GM12878 (cell line): ENCODE measurements around the gene MNAT1. TPM values are rescaled to one million over a fixed set of nuclear protein-coding genes. Genes with fewer than 3 reads are reported as not detected.

Source experiments
- ATAC-seq: fragments of 200-7000 bp; cut with Tn5 transposase; 3 replicates; pipeline ENCODE4 v1.9.1; 2020; ENCODE audit warnings: mild to moderate bottlenecking, moderate library complexity
- BruUV-seq: library from RNA; stranded (reverse); fragments of 400-500 nt; replicated peaks from 2 replicates; lab custom pipeline; 2021; lab: Mats Ljungman, UMichigan
- CTCF ChIA-PET: fragments of 300-600 bp; sonication (Branson Sonifier 250); formaldehyde crosslinking; extraction: SDS; loops from one replicate; lab custom pipeline; 2021; ENCODE audit warnings: inconsistent platforms; lab: Yijun Ruan, JAX
- POLR2A ChIA-PET: fragments of 350-600 bp; formaldehyde crosslinking; extraction: SDS; loops from one replicate; lab custom pipeline; 2021; ENCODE audit warnings: inconsistent platforms; lab: Charles Lee
- RAD21 ChIA-PET: fragments of 300-600 bp; sonication (Branson Sonifier 250); formaldehyde crosslinking; loops from one replicate; lab custom pipeline; 2023; ENCODE audit warnings: antibody characterized with exemption; ENCODE audit not compliant: unreplicated experiment; lab: Charles Lee
- SMC1A ChIA-PET: fragments of 300-600 bp; sonication (Branson Sonifier 250); formaldehyde crosslinking; loops from one replicate; lab custom pipeline; 2023; ENCODE audit not compliant: unreplicated experiment, uncharacterized antibody; lab: Charles Lee
- DNase-seq: peaks from one replicate; pipeline ENCODE4 v3.0.0-alpha.2; 2011; ENCODE audit warnings: low read depth, low spot score
- FAIRE-seq: peaks from 3 replicates; lab custom pipeline; 2011; peaks lifted over from hg19 to GRCh38; lab: Jason Lieb, UNC
- H2AFZ ChIP-seq: 2 replicates; pipeline ENCODE4 v1.6.0; 2011; ENCODE audit warnings: low read depth, low read length, control low read depth; ENCODE audit not compliant: control insufficient read depth
- H3K27ac ChIP-seq: 2 replicates; pipeline ENCODE4 v1.5.1; 2011; ENCODE audit warnings: control low read depth; ENCODE audit not compliant: control insufficient read depth, insufficient read depth
- H3K27me3 ChIP-seq, 2 experiments: replicated peaks in 1 of 2; 2 replicates each; pipeline versions ENCODE4 v1.6.0 to v1.6.1; 2011; ENCODE audit warnings: low read length in 1 of 2; ENCODE audit not compliant: control insufficient read depth in 2 of 2, insufficient read depth in 2 of 2
- H3K36me3 ChIP-seq, 2 experiments: 2 replicates each; pipeline ENCODE4 v1.5.1; 2011; ENCODE audit warnings: low read length in 1 of 2; ENCODE audit not compliant: control insufficient read depth in 2 of 2, insufficient read depth in 2 of 2
- H3K4me1 ChIP-seq: 2 replicates; pipeline ENCODE4 v1.6.1; 2011; ENCODE audit warnings: mild to moderate bottlenecking, low read length, moderate library complexity, mixed read lengths; ENCODE audit not compliant: control insufficient read depth, insufficient read depth
- H3K4me2 ChIP-seq: 2 replicates; pipeline ENCODE4 v1.6.0; 2011; ENCODE audit warnings: control low read depth; ENCODE audit not compliant: control insufficient read depth, insufficient read depth
- H3K4me3 ChIP-seq: fragments of 200-600 bp; sonication (generic); 2 replicates; pipeline ENCODE4 v1.5.1; 2016
- H3K79me2 ChIP-seq: 2 replicates; pipeline ENCODE4 v1.6.0; 2011; ENCODE audit warnings: low read length; ENCODE audit not compliant: control insufficient read depth, insufficient read depth
- H3K9ac ChIP-seq: 2 replicates; pipeline ENCODE4 v1.8.0; 2011; ENCODE audit warnings: low read length, control low read depth, mixed read lengths; ENCODE audit not compliant: control insufficient read depth, insufficient read depth
- H3K9me3 ChIP-seq: replicated peaks from 3 replicates; pipeline ENCODE4 v1.5.1; 2011; ENCODE audit warnings: mild to moderate bottlenecking, low read length; ENCODE audit not compliant: control insufficient read depth, insufficient read depth
- H4K20me1 ChIP-seq: 2 replicates; pipeline ENCODE4 v1.6.0; 2011; ENCODE audit not compliant: control insufficient read depth, insufficient read depth
- CREB1 ChIP-seq: IDR thresholded peaks from 2 replicates; pipeline ENCODE4 v1.6.1; 2012; ENCODE audit warnings: low read depth, mild to moderate bottlenecking, inconsistent platforms
- CREM ChIP-seq: IDR thresholded peaks from 2 replicates; pipeline ENCODE4 v1.6.1; 2014; ENCODE audit warnings: antibody characterized with exemption, low read depth
- EED ChIP-seq: sonication (generic); IDR thresholded peaks from 2 replicates; pipeline ENCODE4 v1.6.1; 2016; ENCODE audit warnings: antibody characterized with exemption, low read depth
- FOXM1 ChIP-seq: IDR thresholded peaks from 2 replicates; pipeline ENCODE4 v1.6.1; 2012; ENCODE audit warnings: low read depth, mild to moderate bottlenecking, inconsistent platforms, low read length, moderate library complexity
- IKZF2 ChIP-seq, 2 experiments: fragments of 450-650 bp; IDR thresholded peaks; 2 replicates each; pipeline ENCODE4 v1.6.1; 2017; ENCODE audit warnings: mild to moderate bottlenecking in 2 of 2, moderate library complexity in 2 of 2
- PML ChIP-seq: IDR thresholded peaks from 2 replicates; pipeline ENCODE4 v1.6.1; 2012; ENCODE audit warnings: low read length, inconsistent platforms
- POU2F2 ChIP-seq: IDR thresholded peaks from 3 replicates; pipeline ENCODE4 v1.6.1; 2011; ENCODE audit warnings: low read depth, mild to moderate bottlenecking, low read length, borderline replicate concordance
- SMC3 ChIP-seq: IDR thresholded peaks from 2 replicates; pipeline ENCODE4 v1.6.1; 2011; ENCODE audit warnings: low read length, improper control_type of control experiment, borderline replicate concordance
- TCF7 ChIP-seq: IDR thresholded peaks from 2 replicates; pipeline ENCODE4 v1.6.1; 2014; ENCODE audit warnings: antibody characterized with exemption, borderline replicate concordance
- ZNF207 ChIP-seq: fragments of 450-650 bp; IDR thresholded peaks from 2 replicates; pipeline ENCODE4 v1.6.1; 2014; ENCODE audit warnings: antibody characterized with exemption, mild to moderate bottlenecking, borderline replicate concordance
- ZNF217 ChIP-seq: fragments of 450-650 bp; IDR thresholded peaks from 2 replicates; pipeline ENCODE4 v1.6.1; 2017; ENCODE audit warnings: antibody characterized with exemption, mild to moderate bottlenecking
- WGBS: methylation state at CpG from one replicate; pipeline ENCODE4 v1.1.6; 2016; ENCODE audit warnings: low lambda C conversion rate; ENCODE audit not compliant: insufficient replicate concordance, insufficient coverage; ENCODE audit errors: missing lambda C conversion rate; 5-methylcytosine and 5-hydroxymethylcytosine counted together
- in situ Hi-C: fragments of 300-500 bp; cut with MboI; formaldehyde crosslinking; loops from 9 replicates; pipeline ENCODE4 v1.14.3; 2018; ENCODE audit warnings: mixed read lengths
- intact Hi-C: fragments of 100-400 bp; cut with micrococcal nuclease; formaldehyde crosslinking; loops from one replicate; pipeline ENCODE4 v1.14.2; 2022; ENCODE audit not compliant: unreplicated experiment
- polyA plus RNA-seq, 11 experiments: library from polyadenylated mRNA; depleted of rRNA in 4 of 11; unstranded in 6 of 11; stranded (reverse) in 5 of 11; fragments of >200 nt; fragmentation: Nextera tagmentation in 4 of 11; fragmentation: Illumina TruSeq in 1 of 11; extraction: Ambion mirVana in 4 of 11; extraction: Trizol in 1 of 11; gene quantifications; 1 replicate in 1 of 11; 2 replicates in 10 of 11; pipeline versions ENCODE4 v1.2.1 to v1.2.3, GENCODE V29; 2011 to 2016; ENCODE audit warnings: inconsistent platforms in 2 of 11, missing spikeins in 2 of 11, low read depth in 1 of 11
- total RNA-seq, 4 experiments: library from RNA; depleted of rRNA in 3 of 4; stranded (reverse); fragments of >200 nt in 3 of 4; fragmentation: Illumina TruSeq in 1 of 4; extraction: Trizol in 1 of 4; gene quantifications; 2 replicates each; pipeline versions ENCODE4 v1.2.1 to v1.2.3, GENCODE V29; 2013 to 2021
- TF ChIP-seq, protein P1 (sequence below): fragments of 450-650 bp; IDR thresholded peaks from 2 replicates; pipeline ENCODE4 v1.6.1; 2016; ENCODE audit warnings: mild to moderate bottlenecking
- TF ChIP-seq, protein P2 (sequence below): fragments of 450-650 bp; IDR thresholded peaks from 2 replicates; pipeline ENCODE4 v1.6.1; 2017; ENCODE audit warnings: mild to moderate bottlenecking, moderate library complexity
- TF ChIP-seq, protein P3 (sequence below): IDR thresholded peaks from 2 replicates; pipeline ENCODE4 v1.6.1; 2012; ENCODE audit warnings: low read depth, low read length, improper control_type of control experiment

Gene MNAT1
- total and polyA plus RNA-seq, 10 of the 15 experiments (the other 5 are each of a cell fraction or from before 2014, with no cell fraction given), result 26.5 to 67.4 (median 40.8) TPM

DNA sequence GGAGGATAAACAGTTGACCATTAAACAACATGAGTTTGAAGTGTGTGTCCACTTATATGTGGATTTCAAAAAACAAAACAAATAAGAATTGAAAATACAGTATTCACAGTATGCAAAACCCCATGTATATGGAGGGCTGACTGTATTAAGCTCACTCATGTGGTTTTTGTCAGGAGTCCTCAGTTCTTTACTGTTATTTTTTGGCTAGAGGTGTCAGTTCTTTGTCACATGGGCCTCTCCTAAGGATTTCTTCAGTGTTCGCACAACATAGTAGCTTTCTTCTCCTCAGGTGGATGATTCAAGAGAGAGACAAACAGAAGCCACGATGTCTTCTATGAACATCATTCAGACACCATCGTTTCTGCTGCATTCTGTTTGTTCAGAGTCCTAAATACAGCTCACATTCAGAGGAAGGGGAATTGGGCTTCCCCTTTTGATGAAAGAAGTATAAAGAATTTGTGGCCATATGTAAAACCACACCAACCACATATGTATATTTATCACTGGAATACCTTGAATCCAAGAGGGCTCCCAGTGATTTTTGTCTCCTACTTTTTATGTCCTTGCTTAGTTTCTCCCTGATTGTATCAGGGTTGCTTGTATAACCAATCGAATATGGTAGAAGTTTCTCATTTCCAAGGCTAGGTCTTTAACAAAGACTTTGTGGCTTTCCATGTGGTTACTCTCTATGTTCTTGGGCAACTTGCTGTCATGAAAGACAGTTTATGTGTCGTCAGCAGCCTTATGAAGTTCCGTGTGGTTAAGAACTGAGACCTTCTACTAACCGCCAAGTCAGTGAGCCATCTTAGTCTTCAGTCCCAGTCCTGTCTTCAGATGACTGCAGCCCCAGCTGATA lies 18.9 kb downstream of the MNAT1 start:
- Histone ChIP-seq H3K27ac (peak overlapping the region; percentile 47), H3K4me1 (peaks cover 20% of the 10 kb centered on the region)
- intact Hi-C loops, result loop anchor here (10.0 kb wide), 1 partner anchor 941 kb away; the partner anchor contains the start of gene HIF1A
- peak; percentile 90 for TF ChIP-seq CREB1
- peak; percentile 93 for TF ChIP-seq CREM
- peak; percentile 63; the same call in 1 of the 3 replicates for TF ChIP-seq POU2F2
- TF ChIP-seq IKZF2 (IDR thresholded peaks at IDR 0.05), result peak; percentile 93 to 97
- TF ChIP-seq, protein P1, sequence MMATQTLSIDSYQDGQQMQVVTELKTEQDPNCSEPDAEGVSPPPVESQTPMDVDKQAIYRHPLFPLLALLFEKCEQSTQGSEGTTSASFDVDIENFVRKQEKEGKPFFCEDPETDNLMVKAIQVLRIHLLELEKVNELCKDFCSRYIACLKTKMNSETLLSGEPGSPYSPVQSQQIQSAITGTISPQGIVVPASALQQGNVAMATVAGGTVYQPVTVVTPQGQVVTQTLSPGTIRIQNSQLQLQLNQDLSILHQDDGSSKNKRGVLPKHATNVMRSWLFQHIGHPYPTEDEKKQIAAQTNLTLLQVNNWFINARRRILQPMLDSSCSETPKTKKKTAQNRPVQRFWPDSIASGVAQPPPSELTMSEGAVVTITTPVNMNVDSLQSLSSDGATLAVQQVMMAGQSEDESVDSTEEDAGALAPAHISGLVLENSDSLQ, result peak; percentile 76
- TF ChIP-seq ZNF217, result peak; percentile 78
- TF ChIP-seq, protein P2, sequence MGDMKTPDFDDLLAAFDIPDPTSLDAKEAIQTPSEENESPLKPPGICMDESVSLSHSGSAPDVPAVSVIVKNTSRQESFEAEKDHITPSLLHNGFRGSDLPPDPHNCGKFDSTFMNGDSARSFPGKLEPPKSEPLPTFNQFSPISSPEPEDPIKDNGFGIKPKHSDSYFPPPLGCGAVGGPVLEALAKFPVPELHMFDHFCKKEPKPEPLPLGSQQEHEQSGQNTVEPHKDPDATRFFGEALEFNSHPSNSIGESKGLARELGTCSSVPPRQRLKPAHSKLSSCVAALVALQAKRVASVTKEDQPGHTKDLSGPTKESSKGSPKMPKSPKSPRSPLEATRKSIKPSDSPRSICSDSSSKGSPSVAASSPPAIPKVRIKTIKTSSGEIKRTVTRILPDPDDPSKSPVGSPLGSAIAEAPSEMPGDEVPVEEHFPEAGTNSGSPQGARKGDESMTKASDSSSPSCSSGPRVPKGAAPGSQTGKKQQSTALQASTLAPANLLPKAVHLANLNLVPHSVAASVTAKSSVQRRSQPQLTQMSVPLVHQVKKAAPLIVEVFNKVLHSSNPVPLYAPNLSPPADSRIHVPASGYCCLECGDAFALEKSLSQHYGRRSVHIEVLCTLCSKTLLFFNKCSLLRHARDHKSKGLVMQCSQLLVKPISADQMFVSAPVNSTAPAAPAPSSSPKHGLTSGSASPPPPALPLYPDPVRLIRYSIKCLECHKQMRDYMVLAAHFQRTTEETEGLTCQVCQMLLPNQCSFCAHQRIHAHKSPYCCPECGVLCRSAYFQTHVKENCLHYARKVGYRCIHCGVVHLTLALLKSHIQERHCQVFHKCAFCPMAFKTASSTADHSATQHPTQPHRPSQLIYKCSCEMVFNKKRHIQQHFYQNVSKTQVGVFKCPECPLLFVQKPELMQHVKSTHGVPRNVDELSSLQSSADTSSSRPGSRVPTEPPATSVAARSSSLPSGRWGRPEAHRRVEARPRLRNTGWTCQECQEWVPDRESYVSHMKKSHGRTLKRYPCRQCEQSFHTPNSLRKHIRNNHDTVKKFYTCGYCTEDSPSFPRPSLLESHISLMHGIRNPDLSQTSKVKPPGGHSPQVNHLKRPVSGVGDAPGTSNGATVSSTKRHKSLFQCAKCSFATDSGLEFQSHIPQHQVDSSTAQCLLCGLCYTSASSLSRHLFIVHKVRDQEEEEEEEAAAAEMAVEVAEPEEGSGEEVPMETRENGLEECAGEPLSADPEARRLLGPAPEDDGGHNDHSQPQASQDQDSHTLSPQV, result no peak
- no peak for TF ChIP-seq SMC3
- peak; percentile 68 for TF ChIP-seq TCF7
- TF ChIP-seq PML, result peak; percentile 18; the same call in 1 of the 2 replicates
- TF ChIP-seq, protein P3, sequence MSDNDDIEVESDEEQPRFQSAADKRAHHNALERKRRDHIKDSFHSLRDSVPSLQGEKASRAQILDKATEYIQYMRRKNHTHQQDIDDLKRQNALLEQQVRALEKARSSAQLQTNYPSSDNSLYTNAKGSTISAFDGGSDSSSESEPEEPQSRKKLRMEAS, result no peak; the same call in 1 of the 2 replicates
- TF ChIP-seq FOXM1, result peak; percentile 76; the same call in 1 of the 2 replicates
- TF ChIP-seq EED, result peak; percentile 83
- TF ChIP-seq ZNF207, result no peak

More for the DNA sequence above, 18.9 kb downstream of the MNAT1 start:
- H3K36me3 ChIP-seq, result no peaks in the 10 kb centered on the region
- in situ Hi-C loops, result no loop called here
- ChIA-PET CTCF (interaction anchor here (0.6 to 1.0 kb wide), 4 partner anchors 95 to 1179 kb away, joined by 3 read pairs; no protein-coding TSS in a partner anchor), POLR2A (interaction anchor here (1.0 to 1.3 kb wide), 3 partner anchors 11 to 30 kb away, joined by 3 to 6 read pairs (median 5); partner anchors contain the start of gene MNAT1), RAD21 (interaction anchor here (0.8 to 3.2 kb wide), 3 partner anchors 20 to 62 kb away, joined by 3 to 8 read pairs (median 3); no protein-coding TSS in a partner anchor), SMC1A (interaction anchor here (0.9 to 1.8 kb wide), 11 partner anchors 9 to 421 kb away, joined by 3 to 8 read pairs (median 4); partner anchors contain the start of genes MNAT1, SLC38A6 and TRMT5)
- no peak overlapping the region for H2AFZ ChIP-seq
- H3K9ac ChIP-seq, result no peak overlapping the region
- peaks cover 1% of the 10 kb centered on the region for H3K79me2 ChIP-seq
- H4K20me1 ChIP-seq, result no peaks in the 10 kb centered on the region
- peak; percentile 97 for ATAC-seq
- 13% methylated on average over 7 of the region's 7 CpGs for WGBS
- 0 out of 2 replicates have a peak overlapping the region, but pooled peaks have one; percentile 15 for H3K4me3 ChIP-seq
- no peaks in the 10 kb centered on the region for H3K27me3 ChIP-seq
- no TSS peak for BruUV-seq
- FAIRE-seq, result peak; percentile 99
- H3K4me2 ChIP-seq, result peak overlapping the region; percentile 84
- H3K9me3 ChIP-seq, result no peaks in the 10 kb centered on the region; the same call in 2 of the 3 replicates
- peak; percentile 87 for DNase-seq
